Esophagus muscularis mucosa (tissue), 4 donors: ENCODE measurements around the gene DENND1B.

Source experiments
- EP300 ChIP-seq: sonication (generic); formaldehyde crosslinking; IDR thresholded peaks from one replicate; pipeline ENCODE4 v1.6.1; 2017; ENCODE audit warnings: antibody characterized with exemption
- POLR2A ChIP-seq: fragments of 450-650 bp; IDR thresholded peaks from one replicate; pipeline ENCODE4 v1.6.1; 2017; ENCODE audit warnings: antibody characterized with exemption, moderate library complexity, mild to moderate bottlenecking, low read depth
- POLR2AphosphoS5 ChIP-seq, 2 donors: sonication (generic); formaldehyde crosslinking; IDR thresholded peaks; one replicate each; pipeline ENCODE4 v1.6.1; 2017; ENCODE audit warnings: antibody characterized with exemption in 2 of 2
- TF ChIP-seq, protein P1 (sequence below), 3 experiments: fragments of 200-600 bp in 2 of 3; fragments of 450-650 bp in 1 of 3; sonication (generic) in 2 of 3; IDR thresholded peaks; one replicate each; pipeline ENCODE4 v1.5.1; 2017 to 2019; ENCODE audit warnings: antibody characterized with exemption in 3 of 3, mild to moderate bottlenecking in 2 of 3, moderate library complexity in 1 of 3

DNA sequence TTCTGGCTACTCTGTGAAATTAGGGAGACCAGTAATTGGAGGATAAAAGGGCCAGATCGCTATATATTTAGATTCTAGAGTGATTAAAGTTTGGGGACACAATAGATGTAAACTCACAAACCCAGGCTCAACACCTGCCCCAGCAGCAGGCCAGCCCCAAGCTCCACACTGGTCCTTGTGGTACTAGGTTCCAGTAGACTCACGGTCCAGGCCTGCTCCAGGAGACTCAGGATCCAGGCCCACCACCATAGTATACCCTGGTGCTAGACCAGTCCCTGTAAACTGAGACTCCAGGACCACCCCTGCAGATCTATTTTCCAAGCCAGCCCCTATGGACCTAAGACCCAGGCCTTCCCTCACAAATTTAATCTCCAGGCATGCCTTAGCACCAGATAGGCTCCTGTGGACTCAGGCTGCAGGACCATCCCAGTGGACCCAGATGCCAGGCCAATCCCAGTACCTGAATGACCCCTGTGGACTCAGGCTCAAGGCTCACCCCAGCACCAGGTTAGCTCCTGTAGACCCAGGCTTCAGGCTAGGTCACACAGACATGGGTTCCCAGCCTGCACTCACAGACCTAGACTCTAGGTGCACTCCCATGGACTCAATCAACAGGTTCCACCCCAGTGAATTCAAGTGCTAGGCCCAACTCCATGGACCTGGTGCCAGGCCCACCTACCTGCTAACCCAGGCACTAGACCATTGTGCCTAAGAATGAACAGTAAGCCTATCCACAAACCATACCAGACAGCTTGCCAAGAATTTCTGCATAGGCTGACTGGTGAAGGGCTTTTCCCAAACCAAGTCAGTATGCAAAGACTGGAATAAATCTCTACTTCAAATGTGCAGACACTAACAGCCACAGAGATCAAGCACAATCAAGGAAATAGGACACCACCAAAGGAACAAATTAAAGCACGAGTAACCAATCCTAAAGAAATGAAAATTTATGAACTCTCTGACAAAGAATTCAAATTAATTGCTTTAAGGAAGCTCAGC lies 13.8 kb upstream of the DENND1B start:
- TF ChIP-seq, protein P1, sequence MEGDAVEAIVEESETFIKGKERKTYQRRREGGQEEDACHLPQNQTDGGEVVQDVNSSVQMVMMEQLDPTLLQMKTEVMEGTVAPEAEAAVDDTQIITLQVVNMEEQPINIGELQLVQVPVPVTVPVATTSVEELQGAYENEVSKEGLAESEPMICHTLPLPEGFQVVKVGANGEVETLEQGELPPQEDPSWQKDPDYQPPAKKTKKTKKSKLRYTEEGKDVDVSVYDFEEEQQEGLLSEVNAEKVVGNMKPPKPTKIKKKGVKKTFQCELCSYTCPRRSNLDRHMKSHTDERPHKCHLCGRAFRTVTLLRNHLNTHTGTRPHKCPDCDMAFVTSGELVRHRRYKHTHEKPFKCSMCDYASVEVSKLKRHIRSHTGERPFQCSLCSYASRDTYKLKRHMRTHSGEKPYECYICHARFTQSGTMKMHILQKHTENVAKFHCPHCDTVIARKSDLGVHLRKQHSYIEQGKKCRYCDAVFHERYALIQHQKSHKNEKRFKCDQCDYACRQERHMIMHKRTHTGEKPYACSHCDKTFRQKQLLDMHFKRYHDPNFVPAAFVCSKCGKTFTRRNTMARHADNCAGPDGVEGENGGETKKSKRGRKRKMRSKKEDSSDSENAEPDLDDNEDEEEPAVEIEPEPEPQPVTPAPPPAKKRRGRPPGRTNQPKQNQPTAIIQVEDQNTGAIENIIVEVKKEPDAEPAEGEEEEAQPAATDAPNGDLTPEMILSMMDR (IDR thresholded peaks at IDR 0.05): no peak
- no peak for TF ChIP-seq POLR2A
- TF ChIP-seq POLR2AphosphoS5 (IDR thresholded peaks at IDR 0.05): no peak
- no peak for TF ChIP-seq EP300
